Measurements from ENCODE around the gene AHSG. TPM values are rescaled to one million over a fixed set of nuclear protein-coding genes. Genes with fewer than 3 reads are reported as not detected.

AHSG gene
- polyA plus RNA-seq, 12 donors = 0.13 to 70.1 (median 0.57) TPM; not detected in 2

- no peak for DNase-seq
Observed at GRCh38 chr3:186592682-186593081, 20.2 kb upstream of the AHSG start.

GRCh38 chr3:186593862-186594261, 19.0 kb upstream of the AHSG start:
- DNase-seq = no peak

- DNase-seq = no peak
Observed at GRCh38 chr3:186594591-186595113, 18.2 kb upstream of the AHSG start.

- DNase-seq = no peak
Observed at GRCh38 chr3:186596568-186597287, 16.1 kb upstream of the AHSG start.

- no peak for DNase-seq
Observed at GRCh38 chr3:186598108-186598784, 14.6 kb upstream of the AHSG start.

GRCh38 chr3:186598794-186599141, 14.1 kb upstream of the AHSG start:
- no peak for DNase-seq

GRCh38 chr3:186599142-186599784, 13.6 kb upstream of the AHSG start:
- DNase-seq = no peak

- DNase-seq = no peak
Observed at GRCh38 chr3:186599785-186600166, 13.1 kb upstream of the AHSG start.

GRCh38 chr3:186600896-186601295, 12.0 kb upstream of the AHSG start:
- DNase-seq = no peak

GRCh38 chr3:186603159-186603558, 9.7 kb upstream of the AHSG start:
- DNase-seq = no peak

GRCh38 chr3:186605078-186605477, 7.8 kb upstream of the AHSG start:
- DNase-seq = no peak

- no peak for DNase-seq
Observed at GRCh38 chr3:186605561-186606545, 7.0 kb upstream of the AHSG start.

GRCh38 chr3:186608624-186609215, 4.1 kb upstream of the AHSG start:
- no peak for DNase-seq

GRCh38 chr3:186609247-186609868, 3.5 kb upstream of the AHSG start:
- DNase-seq = no peak

- DNase-seq = no peak
Observed at GRCh38 chr3:186612065-186612464, 795 bp upstream of the AHSG start.

GRCh38 chr3:186613637-186614265, 891 bp downstream of the AHSG start:
- DNase-seq = no peak

GRCh38 chr3:186614266-186614596, 1.4 kb downstream of the AHSG start:
- no peak for DNase-seq

- peak; percentile 78 for DNase-seq
Observed at GRCh38 chr3:186614597-186615483, 2.0 kb downstream of the AHSG start.

- DNase-seq = no peak
Observed at GRCh38 chr3:186616299-186616617, 3.4 kb downstream of the AHSG start.

All from muscle of arm (tissue), 12 donors.